Activated T-cell treated with anti-CD3 and anti-CD28 coated beads, Interleukin-2, amount 50 U/mL, for 72 hours (primary cell): ENCODE measurements around the gene TMEM131. TPM values are rescaled to one million over a fixed set of nuclear protein-coding genes. Genes with fewer than 3 reads are reported as not detected.
A peak's percentile ranks its signal among the peaks of the same experiment; 100 is the strongest.

Experiments used
- ATAC-seq, 2 donors: fragments of 150-1000 bp; cut with Tn5 transposase; replicated peaks in 1 of 2; 2 replicates each; pipeline ENCODE4 v1.10.0; 2021; ENCODE audit warnings: moderate library complexity in 2 of 2, mild to moderate bottlenecking in 1 of 2
- DNase-seq, 2 donors: peaks; one replicate each; pipeline ENCODE4 v3.0.0; 2021 to 2022; ENCODE audit warnings: mixed read lengths in 1 of 2
- H3K27ac Mint-ChIP-seq: one replicate; pipeline ENCODE4 v1.8.0; 2022; ENCODE audit warnings: mild to moderate bottlenecking, moderate library complexity, mixed read lengths
- H3K27me3 Mint-ChIP-seq: one replicate; pipeline ENCODE4 v1.8.0; 2022; ENCODE audit warnings: low read depth, mixed read lengths
- H3K36me3 Mint-ChIP-seq, 2 donors: one replicate each; pipeline ENCODE4 v1.8.0; 2022; ENCODE audit warnings: mixed read lengths in 2 of 2, mild to moderate bottlenecking in 1 of 2; ENCODE audit not compliant: insufficient read depth in 2 of 2
- H3K4me1 Mint-ChIP-seq: one replicate; pipeline ENCODE4 v1.8.0; 2022; ENCODE audit warnings: low read depth, mixed read lengths
- H3K4me3 Mint-ChIP-seq, 2 donors: one replicate each; pipeline ENCODE4 v1.8.0; 2022; ENCODE audit warnings: mild to moderate bottlenecking in 2 of 2, mixed read lengths in 2 of 2, moderate library complexity in 2 of 2
- H3K9me3 Mint-ChIP-seq, 2 donors: one replicate each; pipeline ENCODE4 v1.8.0; 2022; ENCODE audit warnings: mixed read lengths in 2 of 2
- total RNA-seq, 2 donors: library from RNA; stranded (reverse); gene quantifications; one replicate each; pipeline ENCODE4 v1.2.3, GENCODE V29; 2022

TMEM131 gene
- total RNA-seq, 2 donors from 2014 or later, result 40.3 to 40.5 TPM

GRCh38 chr2:97720746-97721145 is 275.0 kb downstream of the TMEM131 start:
- H3K9me3 Mint-ChIP-seq, result no peaks in the 10 kb centered on the region
- ATAC-seq, result no peak
- peaks cover 9 to 41% of the 10 kb centered on the region in 2 donors for H3K36me3 Mint-ChIP-seq
- H3K27me3 Mint-ChIP-seq, result no peaks in the 10 kb centered on the region
- no peak for DNase-seq
- H3K4me3 Mint-ChIP-seq, result peak overlapping the region; percentile 57 to 96
- H3K27ac Mint-ChIP-seq, result peak overlapping the region; percentile 64
- H3K4me1 Mint-ChIP-seq, result peaks cover 83% of the 10 kb centered on the region

GRCh38 chr2:97719362-97720155 is 276.2 kb downstream of the TMEM131 start:
- Mint-ChIP-seq H3K27ac (peak overlapping the region; percentile 91), H3K4me1 (peaks cover 85% of the 10 kb centered on the region), H3K9me3 (no peaks in the 10 kb centered on the region), H3K27me3 (no peaks in the 10 kb centered on the region), H3K36me3 (peaks cover 5 to 36% of the 10 kb centered on the region in 2 donors), H3K4me3 (peak overlapping the region; percentile 93 to 96)
- ATAC-seq, result no peak
- DNase-seq, result no peak

GRCh38 chr2:97718942-97719341 is 276.8 kb downstream of the TMEM131 start:
- no peaks in the 10 kb centered on the region for H3K27me3 Mint-ChIP-seq
- H3K9me3 Mint-ChIP-seq, result no peaks in the 10 kb centered on the region
- peaks cover 6 to 36% of the 10 kb centered on the region in 2 donors for H3K36me3 Mint-ChIP-seq
- ATAC-seq (peak; percentile 4 to 16), DNase-seq (no peak)
- H3K4me1 Mint-ChIP-seq, result peaks cover 91% of the 10 kb centered on the region
- peak overlapping the region; percentile 93 to 96 for H3K4me3 Mint-ChIP-seq
- peak overlapping the region; percentile 91 for H3K27ac Mint-ChIP-seq

- H3K4me3 Mint-ChIP-seq, result peak overlapping the region; percentile 93 to 96
- H3K27me3 Mint-ChIP-seq, result no peaks in the 10 kb centered on the region
- peaks cover 92% of the 10 kb centered on the region for H3K4me1 Mint-ChIP-seq
- H3K9me3 Mint-ChIP-seq, result no peaks in the 10 kb centered on the region
- peak overlapping the region; percentile 91 for H3K27ac Mint-ChIP-seq
- DNase-seq, result peak; percentile 78 to 79
- peaks cover 7 to 35% of the 10 kb centered on the region in 2 donors for H3K36me3 Mint-ChIP-seq
- ATAC-seq, result peak; percentile 80
These were observed 277.5 kb downstream of the TMEM131 start for GRCh38 chr2:97718051-97718882.

GRCh38 chr2:97717613-97717995 is 278.1 kb downstream of the TMEM131 start:
- Mint-ChIP-seq H3K27ac (peak overlapping the region; percentile 91), H3K27me3 (no peaks in the 10 kb centered on the region), H3K9me3 (no peaks in the 10 kb centered on the region), H3K4me3 (peak overlapping the region; percentile 93 to 96), H3K36me3 (peaks cover 7 to 30% of the 10 kb centered on the region in 2 donors), H3K4me1 (peaks cover 93% of the 10 kb centered on the region)
- ATAC-seq (no peak), DNase-seq (no peak)

- ATAC-seq, result no peak
- peaks cover 7 to 26% of the 10 kb centered on the region in 2 donors for H3K36me3 Mint-ChIP-seq
- H3K4me1 Mint-ChIP-seq, result peaks cover 96% of the 10 kb centered on the region
- H3K9me3 Mint-ChIP-seq, result no peaks in the 10 kb centered on the region
- H3K27ac Mint-ChIP-seq, result peak overlapping the region; percentile 97
- peak overlapping the region; percentile 93 to 96 for H3K4me3 Mint-ChIP-seq
- H3K27me3 Mint-ChIP-seq, result no peaks in the 10 kb centered on the region
- no peak for DNase-seq
These were observed 278.8 kb downstream of the TMEM131 start for GRCh38 chr2:97716695-97717612.

- no peak for ATAC-seq
- Mint-ChIP-seq H3K27ac (peak overlapping the region; percentile 97), H3K4me1 (peaks cover 96% of the 10 kb centered on the region), H3K9me3 (no peaks in the 10 kb centered on the region), H3K27me3 (no peaks in the 10 kb centered on the region), H3K36me3 (peaks cover 7 to 26% of the 10 kb centered on the region in 2 donors), H3K4me3 (peak overlapping the region; percentile 93 to 96)
- no peak for DNase-seq
These were observed 279.6 kb downstream of the TMEM131 start for GRCh38 chr2:97715951-97716694.

- peak overlapping the region; percentile 97 for H3K27ac Mint-ChIP-seq
- no peaks in the 10 kb centered on the region for H3K9me3 Mint-ChIP-seq
- peaks cover 7 to 17% of the 10 kb centered on the region in 2 donors for H3K36me3 Mint-ChIP-seq
- H3K4me1 Mint-ChIP-seq, result peaks cover 96% of the 10 kb centered on the region
- H3K4me3 Mint-ChIP-seq, result peak overlapping the region; percentile 93 to 96
- H3K27me3 Mint-ChIP-seq, result no peaks in the 10 kb centered on the region
- ATAC-seq (peak in 1 of 2 donors; percentile 22), DNase-seq (no peak)
These were observed 280.6 kb downstream of the TMEM131 start for GRCh38 chr2:97714950-97715652.

GRCh38 chr2:97714084-97714949 is 281.4 kb downstream of the TMEM131 start:
- Mint-ChIP-seq H3K27ac (peak overlapping the region; percentile 97), H3K27me3 (no peaks in the 10 kb centered on the region), H3K4me3 (peak overlapping the region; percentile 93 to 96), H3K4me1 (peaks cover 95% of the 10 kb centered on the region), H3K36me3 (peaks cover 7 to 15% of the 10 kb centered on the region in 2 donors), H3K9me3 (peaks cover 0 to 1% of the 10 kb centered on the region in 2 donors)
- ATAC-seq, result peak; percentile 26 to 27
- DNase-seq, result peak; percentile 38 to 43

- H3K27me3 Mint-ChIP-seq, result no peaks in the 10 kb centered on the region
- H3K27ac Mint-ChIP-seq, result peak within 1 kb of the TSS; percentile 97
- H3K36me3 Mint-ChIP-seq, result peaks cover 6 to 10% of the 10 kb centered on the region in 2 donors
- ATAC-seq (peak; percentile 67 to 70), DNase-seq (peak; percentile 67 to 71)
- peak within 1 kb of the TSS; percentile 93 to 96 for H3K4me3 Mint-ChIP-seq
- peaks cover 87% of the 10 kb centered on the region for H3K4me1 Mint-ChIP-seq
- H3K9me3 Mint-ChIP-seq, result peaks cover 0 to 1% of the 10 kb centered on the region in 2 donors
These were observed 282.3 kb downstream of the TMEM131 start, which contains the start of gene ZAP70 for GRCh38 chr2:97713296-97714083. TSS of gene ZAP70 (plus strand) at chr2:97713576. CDS start at chr2:97724037, 10,461 bp downstream.
